IMR-90 (cell line): ENCODE data around the gene ETV3L. TPM values are rescaled to one million over a fixed set of nuclear protein-coding genes. Genes with fewer than 3 reads are reported as not detected.
A peak's percentile ranks its signal among the peaks of the same experiment; 100 is the strongest.

Source experiments
- ATAC-seq: fragments of 200-7000 bp; cut with Tn5 transposase; 2 replicates; pipeline ENCODE4 v1.9.1; 2020; ENCODE audit warnings: low read depth, mild to moderate bottlenecking, moderate library complexity
- BruUV-seq: library from RNA; stranded (reverse); fragments of 400-500 nt; replicated peaks from 2 replicates; lab custom pipeline; 2021; lab: Mats Ljungman, UMichigan
- CTCF ChIA-PET: fragments of 300-600 bp; formaldehyde crosslinking; extraction: SDS; loops from one replicate; lab custom pipeline; 2021; ENCODE audit warnings: antibody characterized with exemption; lab: Yijun Ruan, JAX
- POLR2A ChIA-PET: fragments of 300-600 bp; sonication (Branson Sonifier 250); formaldehyde crosslinking; loops from one replicate; lab custom pipeline; 2022; ENCODE audit warnings: antibody characterized with exemption; ENCODE audit not compliant: unreplicated experiment; lab: Charles Lee
- DNase-seq: peaks from one replicate; pipeline ENCODE4 v3.0.0; 2013
- H2AFZ ChIP-seq: replicated peaks from 2 replicates; pipeline ENCODE3; 2013; ENCODE audit warnings: low read length, mild to moderate bottlenecking; ENCODE audit not compliant: poor library complexity
- H2AK5ac ChIP-seq: 2 replicates; pipeline ENCODE4 v1.6.1; 2013; ENCODE audit warnings: low read depth, low read length, inconsistent platforms
- H2AK9ac ChIP-seq: replicated peaks from 2 replicates; pipeline ENCODE3; 2013; ENCODE audit warnings: mild to moderate bottlenecking, low read depth, low read length, moderate library complexity; ENCODE audit not compliant: poor library complexity
- H2BK120ac ChIP-seq: 2 replicates; pipeline ENCODE4 v1.6.1; 2013; ENCODE audit warnings: low read depth, low read length, inconsistent platforms
- H2BK15ac ChIP-seq: 3 replicates; pipeline ENCODE4 v1.6.1; 2013; ENCODE audit warnings: low read depth, low read length, inconsistent platforms
- H2BK20ac ChIP-seq: 2 replicates; pipeline ENCODE4 v1.6.1; 2013; ENCODE audit warnings: low read depth, mild to moderate bottlenecking, inconsistent platforms, low read length, moderate library complexity
- H2BK5ac ChIP-seq: 2 replicates; pipeline ENCODE4 v1.6.1; 2013; ENCODE audit warnings: mild to moderate bottlenecking, low read depth, low read length, inconsistent platforms; ENCODE audit not compliant: poor library complexity, severe bottlenecking
- H3K14ac ChIP-seq: replicated peaks from 2 replicates; pipeline ENCODE4 v1.6.1; 2013; ENCODE audit warnings: low read depth, low read length, inconsistent platforms
- H3K18ac ChIP-seq: 2 replicates; pipeline ENCODE4 v1.6.1; 2013; ENCODE audit warnings: low read depth, low read length, control low read depth
- H3K23ac ChIP-seq: 2 replicates; pipeline ENCODE4 v1.6.1; 2013; ENCODE audit warnings: low read depth, low read length, inconsistent platforms
- H3K27ac ChIP-seq: 2 replicates; pipeline ENCODE4 v1.5.1; 2013; ENCODE audit warnings: mild to moderate bottlenecking, control low read depth, low read length; ENCODE audit not compliant: insufficient read depth
- H3K27me3 ChIP-seq: 2 replicates; pipeline ENCODE4 v1.6.1; 2013; ENCODE audit warnings: low read length; ENCODE audit not compliant: control insufficient read depth, insufficient read depth
- H3K36me3 ChIP-seq: 2 replicates; pipeline ENCODE4 v1.6.1; 2013; ENCODE audit warnings: low read length, mixed read lengths; ENCODE audit not compliant: control insufficient read depth, insufficient read depth
- H3K4ac ChIP-seq: 2 replicates; pipeline ENCODE4 v1.6.1; 2013; ENCODE audit warnings: low read depth, low read length, inconsistent platforms
- H3K4me1 ChIP-seq: 2 replicates; pipeline ENCODE4 v1.6.1; 2013; ENCODE audit warnings: low read length, mixed read lengths; ENCODE audit not compliant: control insufficient read depth, insufficient read depth
- H3K4me2 ChIP-seq: 2 replicates; pipeline ENCODE4 v1.6.1; 2013; ENCODE audit warnings: low read depth, mild to moderate bottlenecking, control low read depth, low read length, moderate library complexity
- H3K4me3 ChIP-seq: 2 replicates; pipeline ENCODE4 v1.5.1; 2013; ENCODE audit warnings: low read depth, mild to moderate bottlenecking, control low read depth, low read length, moderate library complexity; ENCODE audit not compliant: insufficient read depth
- H3K56ac ChIP-seq: 2 replicates; pipeline ENCODE4 v1.6.1; 2013; ENCODE audit warnings: low read length, inconsistent platforms; ENCODE audit not compliant: insufficient read depth; ENCODE audit errors: extremely low read depth
- H3K79me1 ChIP-seq, 2 experiments: 2 replicates each; pipeline ENCODE4 v1.6.1; 2013; ENCODE audit warnings: low read length in 2 of 2, inconsistent platforms in 1 of 2, low read depth in 1 of 2
- H3K9ac ChIP-seq: 2 replicates; pipeline ENCODE4 v1.6.1; 2013; ENCODE audit warnings: low read depth, low read length, control low read depth
- H3K9me1 ChIP-seq: 2 replicates; pipeline ENCODE4 v1.6.1; 2013; ENCODE audit warnings: low read length, inconsistent platforms; ENCODE audit not compliant: insufficient read depth
- H3K9me3 ChIP-seq: 2 replicates; pipeline ENCODE4 v1.6.1; 2013; ENCODE audit warnings: low read length; ENCODE audit not compliant: control insufficient read depth, insufficient read depth
- H4K20me1 ChIP-seq: 2 replicates; pipeline ENCODE4 v1.6.1; 2013; ENCODE audit warnings: low read length, inconsistent platforms; ENCODE audit not compliant: insufficient read depth
- H4K5ac ChIP-seq: 2 replicates; pipeline ENCODE4 v1.6.1; 2013; ENCODE audit warnings: mild to moderate bottlenecking, low read depth, low read length, control low read depth
- H4K8ac ChIP-seq, 2 experiments: 2 replicates each; pipeline ENCODE4 v1.6.1; 2013; ENCODE audit warnings: low read depth in 2 of 2, low read length in 2 of 2, control low read depth in 1 of 2, inconsistent platforms in 1 of 2
- H4K91ac ChIP-seq: 2 replicates; pipeline ENCODE4 v1.6.1; 2013; ENCODE audit warnings: low read depth, low read length, inconsistent platforms; ENCODE audit not compliant: insufficient read depth
- BHLHE40 ChIP-seq: fragments of 150-350 bp; IDR thresholded peaks from 2 replicates; pipeline ENCODE4 v1.6.1; 2016; ENCODE audit warnings: mild to moderate bottlenecking, low read depth, low read length
- CTCF ChIP-seq: conservative IDR thresholded peaks from 2 replicates; pipeline ENCODE4 v1.5.1; 2012; ENCODE audit warnings: mild to moderate bottlenecking, low read depth, low read length, improper control_type of control experiment
- ELK1 ChIP-seq: fragments of 150-350 bp; IDR thresholded peaks from 2 replicates; pipeline ENCODE4 v1.6.1; 2016; ENCODE audit warnings: low read depth, mild to moderate bottlenecking, low read length, moderate library complexity, borderline replicate concordance
- FOS ChIP-seq: fragments of 150-350 bp; IDR thresholded peaks from 2 replicates; pipeline ENCODE4 v1.6.1; 2016; ENCODE audit warnings: low read depth, low read length
- MAFK ChIP-seq: IDR thresholded peaks from 2 replicates; pipeline ENCODE4 v1.6.1; 2012; ENCODE audit warnings: low read depth, low read length, improper control_type of control experiment
- MAZ ChIP-seq: IDR thresholded peaks from 2 replicates; pipeline ENCODE4 v1.6.1; 2012; ENCODE audit warnings: low read depth, mild to moderate bottlenecking, low read length, improper control_type of control experiment, moderate library complexity, borderline replicate concordance
- MXI1 ChIP-seq: IDR thresholded peaks from 2 replicates; pipeline ENCODE4 v1.6.1; 2012; ENCODE audit warnings: low read depth, mild to moderate bottlenecking, low read length, moderate library complexity, borderline replicate concordance
- NFE2L2 ChIP-seq: fragments of 150-350 bp; IDR thresholded peaks from 2 replicates; pipeline ENCODE4 v1.6.1; 2016; ENCODE audit warnings: low read depth, mild to moderate bottlenecking, low read length
- POLR2A ChIP-seq: IDR thresholded peaks from 2 replicates; pipeline ENCODE4 v1.6.1; 2012; ENCODE audit warnings: mild to moderate bottlenecking, low read depth, low read length
- RCOR1 ChIP-seq: IDR thresholded peaks from 2 replicates; pipeline ENCODE4 v1.6.1; 2012; ENCODE audit warnings: mild to moderate bottlenecking, low read length, improper control_type of control experiment; ENCODE audit not compliant: insufficient replicate concordance
- RFX5 ChIP-seq: IDR thresholded peaks from 2 replicates; pipeline ENCODE4 v1.8.0; 2012; ENCODE audit warnings: low read depth, mild to moderate bottlenecking, low read length, moderate library complexity
- USF2 ChIP-seq: fragments of 150-350 bp; IDR thresholded peaks from 2 replicates; pipeline ENCODE4 v1.6.1; 2017; ENCODE audit warnings: mild to moderate bottlenecking, antibody characterized with exemption, low read length, low read depth
- WGBS, 2 experiments: methylation state at CpG; one replicate each; pipeline versions ENCODE4 v1.1.5 to v1.1.7; 2013; ENCODE audit warnings: missing lambda C conversion rate in 2 of 2; ENCODE audit not compliant: insufficient read length in 1 of 2; ENCODE audit errors: extremely low coverage in 2 of 2; 5-methylcytosine and 5-hydroxymethylcytosine counted together
- dilution Hi-C: fragments of 300-500 bp; cut with HindIII; formaldehyde crosslinking; loops from one replicate; pipeline ENCODE4 v1.14.3; 2018; ENCODE audit warnings: low sequenced_read_pairs; ENCODE audit not compliant: unreplicated experiment
- in situ Hi-C: fragments of 300-500 bp; cut with MboI; formaldehyde crosslinking; loops from 3 replicates; pipeline ENCODE4 v1.14.3; 2019; ENCODE audit warnings: low sequenced_read_pairs, inconsistent platforms, mixed read lengths
- intact Hi-C: fragments of 100-400 bp; cut with micrococcal nuclease; formaldehyde crosslinking; loops from 2 replicates; pipeline ENCODE4 v1.10.0; 2022
- polyA plus RNA-seq, 3 experiments: library from polyadenylated mRNA; depleted of rRNA; stranded (reverse); fragments of >200 nt; gene quantifications; 2 replicates each; pipeline ENCODE4 v1.2.3, GENCODE V29; 2012; ENCODE audit warnings: low replicate concordance in 1 of 3
- total RNA-seq: library from RNA; depleted of rRNA; stranded (reverse); fragments of >200 nt; gene quantifications from 2 replicates; pipeline ENCODE4 v1.2.3, GENCODE V29; 2012

The ETV3L gene
- total and polyA plus RNA-seq, 2 of the 4 experiments (the other 2 are of a cell fraction) = not detected

GRCh38 chr1:157139052-157139715 lies 39.6 kb upstream of the ETV3L start:
- H3K4me1 ChIP-seq = peaks cover 4% of the 10 kb centered on the region
- H4K8ac ChIP-seq = peak overlapping the region; percentile 98 to 100
- H3K9ac ChIP-seq = peak overlapping the region; percentile 78
- no peak overlapping the region for H2BK20ac ChIP-seq
- no peaks in the 10 kb centered on the region for H3K9me3 ChIP-seq
- peaks cover 10 to 32% of the 10 kb centered on the region in 2 experiments for H3K79me1 ChIP-seq
- DNase-seq (no peak), ATAC-seq (no peak; the same call in 1 of the 2 replicates)
- peak overlapping the region; percentile 86 for H3K23ac ChIP-seq
- dilution Hi-C loops = no loop called here
- H4K91ac ChIP-seq = peak overlapping the region; percentile 64
- H2AFZ ChIP-seq = peak overlapping the region; percentile 97
- in situ Hi-C loops = no loop called here
- peak overlapping the region; percentile 79 for H3K14ac ChIP-seq
- intact Hi-C loops = loop anchor here (5.0 kb wide), 1 partner anchor 47 kb away; no protein-coding TSS in a partner anchor
- peak overlapping the region; percentile 78 for H2BK5ac ChIP-seq
- H3K27ac ChIP-seq = peak overlapping the region; percentile 77
- no peak overlapping the region for H2BK15ac ChIP-seq
- peak overlapping the region; percentile 61 for H2AK5ac ChIP-seq
- H3K9me1 ChIP-seq = peaks cover 2% of the 10 kb centered on the region; the same call in 1 of the 2 replicates
- H3K18ac ChIP-seq = peak overlapping the region; percentile 44
- H3K36me3 ChIP-seq = peaks cover 16% of the 10 kb centered on the region
- H4K20me1 ChIP-seq = peaks cover 24% of the 10 kb centered on the region
- peak overlapping the region; percentile 95 for H2AK9ac ChIP-seq
- no peaks in the 10 kb centered on the region for H3K27me3 ChIP-seq
- peak overlapping the region; percentile 91 for H3K4me2 ChIP-seq
- ChIA-PET CTCF (interaction anchor here (0.7 kb wide), 1 partner anchor 17 kb away, joined by 4 read pairs; no protein-coding TSS in a partner anchor), POLR2A (no interaction called here)
- no TSS peak for BruUV-seq
- H4K5ac ChIP-seq = peak overlapping the region; percentile 62
- peak overlapping the region; percentile 91 for H3K4me3 ChIP-seq
- no peak for TF ChIP-seq BHLHE40
- TF ChIP-seq RFX5 = no peak
- TF ChIP-seq NFE2L2 = no peak
- TF ChIP-seq POLR2A = no peak; the same call in 1 of the 2 replicates
- TF ChIP-seq CTCF = no peak
- TF ChIP-seq FOS = no peak
- no peak for TF ChIP-seq MAFK
- TF ChIP-seq RCOR1 = no peak
- TF ChIP-seq MAZ = no peak
- TF ChIP-seq MXI1 = no peak
- no peak for TF ChIP-seq ELK1
- TF ChIP-seq USF2 = no peak
- peak overlapping the region; percentile 20 for H2BK120ac ChIP-seq
- H3K4ac ChIP-seq = peak overlapping the region; percentile 93
- peak overlapping the region; percentile 75 for H3K56ac ChIP-seq
- 21 to 100% methylated on average over 2 to 4 of the region's 9 CpGs for WGBS, 2 experiments
